ENCODE data around the gene REP15. TPM values are rescaled to one million over a fixed set of nuclear protein-coding genes. Genes with fewer than 3 reads are reported as not detected.
A peak's percentile ranks its signal among the peaks of the same experiment; 100 is the strongest.
"Not testable (repeated sequence)": the region's sequence is repeated elsewhere in the genome, so short reads cannot be mapped to it uniquely, and the experiment has no call there.

Gene REP15
- total RNA-seq, 5 donors from 2014 or later (not counting 1 experiment from before 2014, with no cell fraction given): 0.46 TPM; not detected in 4

DNA sequence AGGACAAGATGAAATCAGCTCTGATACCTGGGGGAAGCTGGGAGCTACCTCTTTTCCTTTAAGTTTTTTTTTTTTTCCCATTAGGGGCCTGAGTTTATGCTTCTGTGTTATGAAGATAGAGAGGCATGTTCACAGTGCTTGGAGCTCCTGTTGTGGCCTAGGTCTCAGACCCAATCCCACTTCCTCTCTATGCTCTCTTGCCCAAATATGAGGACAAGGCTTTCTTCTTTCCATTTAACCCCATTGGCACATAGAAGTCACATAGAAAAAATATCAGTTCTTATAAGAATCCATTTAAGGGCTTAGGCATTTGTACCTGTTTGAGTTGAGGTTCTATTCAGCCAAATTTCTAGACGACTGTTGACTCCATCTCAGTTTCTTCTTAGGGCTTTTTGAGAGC is 27.0 kb downstream of the REP15 start:
- no peak overlapping the region for H3K27ac ChIP-seq (ENCODE audit: low read length)
- H3K4me1 Mint-ChIP-seq: peaks cover 0 to 6% (median 3%) of the 10 kb centered on the region in 3 donors
- no peak overlapping the region for H3K4me3 ChIP-seq (ENCODE audit: control insufficient read depth in 1 of 2, extremely low read depth in 1 of 2, low read length in 1 of 2)
- no peaks in the 10 kb centered on the region for H3K9me3 Mint-ChIP-seq
- H3K27ac Mint-ChIP-seq: no peak overlapping the region
- no CpG with 5 or more reads among the region's 1 CpG for WGBS (ENCODE audit: insufficient coverage)
- no peak overlapping the region for H3K4me3 Mint-ChIP-seq
- ATAC-seq (replicated peaks in 1 of 4) (no peak), DNase-seq (no peak)
- H3K27me3 Mint-ChIP-seq: no peaks in the 10 kb centered on the region
- H3K36me3 ChIP-seq (ENCODE audit: control insufficient read depth in 2 of 2, extremely low read depth in 1 of 2, insufficient read depth in 1 of 2, low read length in 1 of 2): peaks cover 2 to 44% of the 10 kb centered on the region in 2 donors
- H3K4me1 ChIP-seq (ENCODE audit: control insufficient read depth in 1 of 2, extremely low read depth in 1 of 2, insufficient read depth in 2 of 2, low read length in 2 of 2): no peaks in the 10 kb centered on the region
- no peaks in the 10 kb centered on the region for H3K27me3 ChIP-seq (replicated peaks in 1 of 2; ENCODE audit: control insufficient read depth in 2 of 2, extremely low read depth in 1 of 2, insufficient read depth in 2 of 2, low read length in 1 of 2)
- CTCF ChIA-PET: interaction anchor here in 1 of 2 donors (0.6 kb wide), 1 partner anchor 24 kb away, joined by 3 read pairs; no protein-coding TSS in a partner anchor
- peaks cover 13% of the 10 kb centered on the region for H3K36me3 Mint-ChIP-seq
- H3K9me3 ChIP-seq: no peaks in the 10 kb centered on the region
- POLR2A ChIA-PET: no interaction called here

DNA sequence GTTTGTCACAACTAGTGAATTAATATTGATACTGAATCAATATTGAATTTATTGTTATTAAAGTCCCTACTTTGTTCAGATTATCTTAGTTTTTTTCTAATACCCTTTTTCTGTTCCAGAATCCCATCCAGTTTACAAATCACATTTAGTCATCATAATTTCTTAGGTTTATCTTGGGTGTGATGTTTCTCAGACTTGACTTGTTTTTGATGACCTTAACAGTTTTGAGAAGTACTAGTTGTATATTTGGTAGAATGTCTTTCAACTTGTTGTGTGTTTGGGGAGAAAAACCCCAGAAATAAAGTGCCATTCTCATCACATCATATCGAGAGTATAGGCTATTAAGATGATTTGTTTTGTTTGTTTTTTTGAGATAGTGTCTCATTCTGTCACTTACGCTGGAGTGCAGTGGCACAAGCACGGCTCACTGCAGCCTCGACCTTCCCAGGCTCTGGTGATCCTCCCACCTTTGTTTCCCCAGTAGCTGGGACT is 33.9 kb downstream of the REP15 start:
- no peak for ATAC-seq (replicated peaks in 1 of 4)
- no peaks in the 10 kb centered on the region for H3K27me3 Mint-ChIP-seq
- no CpG with 5 or more reads among the region's 4 CpGs for WGBS (ENCODE audit: insufficient coverage)
- no peak for DNase-seq
- H3K4me3 Mint-ChIP-seq: no peak overlapping the region
- ChIA-PET POLR2A (no interaction called here), CTCF (no interaction called here)
- no peaks in the 10 kb centered on the region for H3K4me1 ChIP-seq (ENCODE audit: control insufficient read depth in 1 of 2, extremely low read depth in 1 of 2, insufficient read depth in 2 of 2, low read length in 2 of 2)
- H3K36me3 Mint-ChIP-seq: peaks cover 25% of the 10 kb centered on the region
- no peaks in the 10 kb centered on the region for H3K27me3 ChIP-seq (replicated peaks in 1 of 2; ENCODE audit: control insufficient read depth in 2 of 2, extremely low read depth in 1 of 2, insufficient read depth in 2 of 2, low read length in 1 of 2)
- no peaks in the 10 kb centered on the region for H3K9me3 Mint-ChIP-seq
- H3K9me3 ChIP-seq: no peaks in the 10 kb centered on the region
- peaks cover 0 to 32% of the 10 kb centered on the region in 2 donors for H3K36me3 ChIP-seq (ENCODE audit: control insufficient read depth in 2 of 2, extremely low read depth in 1 of 2, insufficient read depth in 1 of 2, low read length in 1 of 2)
- peaks cover 0 to 4% (median 4%) of the 10 kb centered on the region in 3 donors for H3K4me1 Mint-ChIP-seq
- H3K27ac Mint-ChIP-seq: no peak overlapping the region
- H3K27ac ChIP-seq (ENCODE audit: low read length): no peak overlapping the region
- H3K4me3 ChIP-seq (ENCODE audit: control insufficient read depth in 1 of 2, extremely low read depth in 1 of 2, low read length in 1 of 2): no peak overlapping the region

DNA sequence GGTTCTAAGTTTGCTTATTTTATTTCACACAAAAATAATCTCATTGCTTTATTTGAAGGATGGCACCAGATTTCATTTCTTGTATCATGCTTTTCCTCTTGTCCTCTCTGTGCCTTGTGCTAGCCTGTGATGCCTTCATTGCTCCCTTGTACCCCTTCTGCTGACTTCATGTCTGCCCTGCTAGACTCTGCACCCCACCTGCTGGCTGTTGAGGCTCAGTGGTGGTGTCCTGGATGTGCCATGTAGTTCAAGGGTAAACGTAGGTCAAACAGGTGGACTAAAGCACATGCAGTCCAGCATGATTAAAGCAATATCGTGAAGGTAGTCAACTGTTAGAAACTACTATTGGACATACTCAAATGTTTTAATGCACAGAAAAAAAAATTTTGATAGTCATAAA is 36.0 kb downstream of the REP15 start:
- no peak overlapping the region for H3K27ac Mint-ChIP-seq

GRCh38 chr12:27733052-27733656 is 36.9 kb downstream of the REP15 start:
- H3K27me3 Mint-ChIP-seq: no peaks in the 10 kb centered on the region
- no peaks in the 10 kb centered on the region for H3K9me3 ChIP-seq
- peaks cover 0 to 3% (median 0%) of the 10 kb centered on the region in 3 donors for H3K4me1 Mint-ChIP-seq
- H3K4me3 ChIP-seq (ENCODE audit: control insufficient read depth in 1 of 2, extremely low read depth in 1 of 2, low read length in 1 of 2): no peak overlapping the region
- POLR2A ChIA-PET: interaction anchor here in 1 of 2 donors (0.6 kb wide), 1 partner anchor 156 kb away, joined by 5 read pairs; no protein-coding TSS in a partner anchor
- no peak for ATAC-seq (replicated peaks in 1 of 4)
- H3K36me3 Mint-ChIP-seq: peaks cover 36% of the 10 kb centered on the region
- no CpG with 5 or more reads among the region's 3 CpGs for WGBS (ENCODE audit: insufficient coverage)
- H3K4me3 Mint-ChIP-seq: no peak overlapping the region
- no peaks in the 10 kb centered on the region for H3K9me3 Mint-ChIP-seq
- H3K27ac ChIP-seq (ENCODE audit: low read length): no peak overlapping the region
- no peaks in the 10 kb centered on the region for H3K4me1 ChIP-seq (ENCODE audit: control insufficient read depth in 1 of 2, extremely low read depth in 1 of 2, insufficient read depth in 2 of 2, low read length in 2 of 2)
- DNase-seq: peak in 18 of 35 experiments; percentile 6 to 57 (median 22)
- no peak overlapping the region for H3K27ac Mint-ChIP-seq
- no peaks in the 10 kb centered on the region for H3K27me3 ChIP-seq (replicated peaks in 1 of 2; ENCODE audit: control insufficient read depth in 2 of 2, extremely low read depth in 1 of 2, insufficient read depth in 2 of 2, low read length in 1 of 2)
- CTCF ChIA-PET: interaction anchor here (0.6 to 5.5 kb wide), 16 partner anchors 10 to 493 kb away, joined by 3 to 52 read pairs (median 5); partner anchors contain the start of genes KLHL42 (in 1 of the 2) and MANSC4 (in 1 of the 2)
- peaks cover 0 to 40% of the 10 kb centered on the region in 2 donors for H3K36me3 ChIP-seq (ENCODE audit: control insufficient read depth in 2 of 2, extremely low read depth in 1 of 2, insufficient read depth in 1 of 2, low read length in 1 of 2)

More for the DNA sequence above, 36.0 kb downstream of the REP15 start:
- POLR2A ChIA-PET: interaction anchor here in 1 of 2 donors (0.5 kb wide), 1 partner anchor 755 kb away, joined by 4 read pairs; no protein-coding TSS in a partner anchor
- no peaks in the 10 kb centered on the region for H3K9me3 Mint-ChIP-seq
- H3K4me3 Mint-ChIP-seq: no peak overlapping the region
- Histone ChIP-seq H3K36me3 (ENCODE audit: control insufficient read depth in 2 of 2, extremely low read depth in 1 of 2, insufficient read depth in 1 of 2, low read length in 1 of 2) (peaks cover 0 to 39% of the 10 kb centered on the region in 2 donors), H3K27me3 (replicated peaks in 1 of 2; ENCODE audit: control insufficient read depth in 2 of 2, extremely low read depth in 1 of 2, insufficient read depth in 2 of 2, low read length in 1 of 2) (no peaks in the 10 kb centered on the region), H3K27ac (ENCODE audit: low read length) (no peak overlapping the region), H3K9me3 (no peaks in the 10 kb centered on the region), H3K4me3 (ENCODE audit: control insufficient read depth in 1 of 2, extremely low read depth in 1 of 2, low read length in 1 of 2) (no peak overlapping the region), H3K4me1 (ENCODE audit: control insufficient read depth in 1 of 2, extremely low read depth in 1 of 2, insufficient read depth in 2 of 2, low read length in 2 of 2) (no peaks in the 10 kb centered on the region)
- DNase-seq: no peak
- CTCF ChIA-PET: interaction anchor here (0.6 to 5.5 kb wide), 11 partner anchors 10 to 494 kb away, joined by 3 to 52 read pairs (median 4); partner anchors contain the start of genes KLHL42 (in 1 of the 2) and MANSC4 (in 1 of the 2)
- H3K36me3 Mint-ChIP-seq: peaks cover 30% of the 10 kb centered on the region
- ATAC-seq (replicated peaks in 1 of 4): no peak
- H3K4me1 Mint-ChIP-seq: peaks cover 0 to 3% (median 0%) of the 10 kb centered on the region in 3 donors
- H3K27me3 Mint-ChIP-seq: no peaks in the 10 kb centered on the region
- no CpG with 5 or more reads among the region's 2 CpGs for WGBS (ENCODE audit: insufficient coverage)

- Mint-ChIP-seq H3K9me3 (no peaks in the 10 kb centered on the region), H3K4me1 (no peaks in the 10 kb centered on the region), H3K27ac (no peak overlapping the region), H3K36me3 (peaks cover 32% of the 10 kb centered on the region), H3K27me3 (no peaks in the 10 kb centered on the region), H3K4me3 (no peak overlapping the region)
- POLR2A ChIA-PET: interaction anchor here in 1 of 2 donors (0.6 kb wide), 1 partner anchor 155 kb away, joined by 5 read pairs; no protein-coding TSS in a partner anchor
- no peak overlapping the region for H3K4me3 ChIP-seq (ENCODE audit: control insufficient read depth in 1 of 2, extremely low read depth in 1 of 2, low read length in 1 of 2)
- WGBS (ENCODE audit: insufficient coverage): no CpG with 5 or more reads among the region's 1 CpG
- no peak overlapping the region for H3K27ac ChIP-seq (ENCODE audit: low read length)
- H3K9me3 ChIP-seq: no peaks in the 10 kb centered on the region
- no peak for DNase-seq
- CTCF ChIA-PET: interaction anchor here (0.6 to 5.5 kb wide), 17 partner anchors 9 to 1588 kb away, joined by 3 to 52 read pairs (median 5); no protein-coding TSS in a partner anchor
- no peaks in the 10 kb centered on the region for H3K4me1 ChIP-seq (ENCODE audit: control insufficient read depth in 1 of 2, extremely low read depth in 1 of 2, insufficient read depth in 2 of 2, low read length in 2 of 2)
- H3K27me3 ChIP-seq (replicated peaks in 1 of 2; ENCODE audit: control insufficient read depth in 2 of 2, extremely low read depth in 1 of 2, insufficient read depth in 2 of 2, low read length in 1 of 2): no peaks in the 10 kb centered on the region
- H3K36me3 ChIP-seq (ENCODE audit: control insufficient read depth in 2 of 2, extremely low read depth in 1 of 2, insufficient read depth in 1 of 2, low read length in 1 of 2): peaks cover 0 to 40% of the 10 kb centered on the region in 2 donors
- ATAC-seq (replicated peaks in 1 of 4): no peak
Observed at GRCh38 chr12:27733791-27734190, 37.5 kb downstream of the REP15 start.

- H3K9me3 Mint-ChIP-seq; H3K4me3 Mint-ChIP-seq; DNase-seq; H3K27ac ChIP-seq (ENCODE audit: low read length); H3K9me3 ChIP-seq; H3K27ac Mint-ChIP-seq; H3K4me3 ChIP-seq (ENCODE audit: control insufficient read depth in 1 of 2, extremely low read depth in 1 of 2, low read length in 1 of 2); H3K27me3 Mint-ChIP-seq; H3K4me1 Mint-ChIP-seq; H3K27me3 ChIP-seq (replicated peaks in 1 of 2; ENCODE audit: control insufficient read depth in 2 of 2, extremely low read depth in 1 of 2, insufficient read depth in 2 of 2, low read length in 1 of 2); ATAC-seq (replicated peaks in 1 of 4); POLR2A ChIA-PET; H3K4me1 ChIP-seq (ENCODE audit: control insufficient read depth in 1 of 2, extremely low read depth in 1 of 2, insufficient read depth in 2 of 2, low read length in 2 of 2): not testable (repeated sequence)
- peaks cover 0 to 43% of the 10 kb centered on the region in 2 donors for H3K36me3 ChIP-seq (ENCODE audit: control insufficient read depth in 2 of 2, extremely low read depth in 1 of 2, insufficient read depth in 1 of 2, low read length in 1 of 2)
- 100% methylated on average over 5 of the region's 9 CpGs for WGBS (ENCODE audit: insufficient coverage)
- CTCF ChIA-PET: interaction anchor here (0.7 to 5.5 kb wide), 10 partner anchors 84 to 1588 kb away, joined by 3 to 52 read pairs (median 5); no protein-coding TSS in a partner anchor
- peaks cover 30% of the 10 kb centered on the region for H3K36me3 Mint-ChIP-seq
Observed at GRCh38 chr12:27734321-27734720, 38.1 kb downstream of the REP15 start.

Data from T-cell (primary cell).